B cell (primary cell): ENCODE results near the gene CAPN3. TPM values are rescaled to one million over a fixed set of nuclear protein-coding genes. Genes with fewer than 3 reads are reported as not detected.

Experiments
- ATAC-seq: fragments of 200-7000 bp; cut with Tn5 transposase; one replicate; pipeline ENCODE4 v1.10.0; 2021; ENCODE audit warnings: low read depth, mild to moderate bottlenecking, moderate number of reproducible peaks, moderate library complexity
- CTCF ChIA-PET: fragments of 350-600 bp; sonication (Branson Sonifier 250); formaldehyde crosslinking; loops from one replicate; lab custom pipeline; 2021; ENCODE audit warnings: antibody characterized with exemption, inconsistent platforms; lab: Charles Lee
- POLR2A ChIA-PET: fragments of 350-600 bp; sonication (Branson Sonifier 250); formaldehyde crosslinking; loops from one replicate; lab custom pipeline; 2021; ENCODE audit warnings: antibody characterized with exemption; lab: Charles Lee
- DNase-seq: peaks from one replicate; pipeline ENCODE4 v3.0.0; 2013
- H2AFZ ChIP-seq: 2 replicates; pipeline ENCODE4 v1.6.1; 2012; ENCODE audit warnings: mild to moderate bottlenecking, low read depth, low read length; ENCODE audit not compliant: insufficient read depth, poor library complexity, severe bottlenecking
- H3K27ac ChIP-seq, 2 donors: 1 replicate in 1 of 2; 2 replicates in 1 of 2; pipeline ENCODE4 v1.5.1; 2012 to 2013; ENCODE audit warnings: low read length in 2 of 2, mild to moderate bottlenecking in 2 of 2, moderate library complexity in 1 of 2
- H3K27me3 ChIP-seq, 4 experiments: fragments of 200-600 bp in 1 of 4; sonication (generic) in 1 of 4; replicated peaks in 1 of 4; 1 replicate in 2 of 4; 2 replicates in 2 of 4; pipeline versions ENCODE4 v1.6.1 to v1.7.0; 2013 to 2016; ENCODE audit warnings: low read length in 3 of 4, mild to moderate bottlenecking in 2 of 4, mixed read lengths in 1 of 4, moderate library complexity in 1 of 4; ENCODE audit not compliant: insufficient read depth in 4 of 4, control insufficient read depth in 3 of 4; ENCODE audit errors: control extremely low read depth in 1 of 4
- H3K36me3 ChIP-seq, 2 experiments: replicated peaks in 1 of 2; 1 replicate in 1 of 2; 2 replicates in 1 of 2; pipeline versions ENCODE4 v1.6.1 to v1.7.1; 2013; ENCODE audit warnings: low read length in 1 of 2; ENCODE audit not compliant: insufficient read depth in 2 of 2, control insufficient read depth in 1 of 2; ENCODE audit errors: control extremely low read depth in 1 of 2, extremely low read depth in 1 of 2
- H3K4me1 ChIP-seq, 2 donors: fragments of 200-600 bp in 1 of 2; sonication (generic) in 1 of 2; 1 replicate in 1 of 2; 2 replicates in 1 of 2; pipeline versions ENCODE4 v1.5.1 to v1.6.1; 2013 to 2017; ENCODE audit warnings: low read length in 2 of 2; ENCODE audit not compliant: control insufficient read depth in 2 of 2, insufficient read depth in 2 of 2
- H3K4me2 ChIP-seq: replicated peaks from 2 replicates; pipeline ENCODE3; 2012; ENCODE audit warnings: mild to moderate bottlenecking, low read depth, low read length; ENCODE audit not compliant: poor library complexity, severe bottlenecking
- H3K4me3 ChIP-seq, 5 experiments: fragments of 200-600 bp in 1 of 5; sonication (generic) in 1 of 5; 1 replicate in 3 of 5; 2 replicates in 2 of 5; pipeline versions ENCODE4 v1.5.1 to v1.7.0; 2011 to 2016; ENCODE audit warnings: low read length in 4 of 5, mild to moderate bottlenecking in 4 of 5, low read depth in 2 of 5, control low read depth in 1 of 5, moderate library complexity in 1 of 5; ENCODE audit not compliant: insufficient read depth in 1 of 5; ENCODE audit errors: control extremely low read depth in 1 of 5, extremely low read depth in 1 of 5
- H3K79me2 ChIP-seq: fragments of 200-600 bp; sonication (generic); one replicate; pipeline ENCODE4 v1.6.0; 2016; ENCODE audit warnings: low read length; ENCODE audit not compliant: control insufficient read depth, insufficient read depth
- H3K9ac ChIP-seq: fragments of 200-600 bp; sonication (generic); 2 replicates; pipeline ENCODE4 v1.6.1; 2017; ENCODE audit warnings: mild to moderate bottlenecking, low read length, moderate library complexity
- H3K9me3 ChIP-seq, 3 donors: one replicate each; pipeline versions ENCODE4 v1.6.1 to v1.7.1; 2013; ENCODE audit warnings: low read length in 2 of 3; ENCODE audit not compliant: control insufficient read depth in 2 of 3, insufficient read depth in 1 of 3; ENCODE audit errors: control extremely low read depth in 1 of 3
- H4K20me1 ChIP-seq: 2 replicates; pipeline ENCODE4 v1.6.0; 2012; ENCODE audit warnings: mild to moderate bottlenecking, low read length; ENCODE audit not compliant: insufficient read depth, control insufficient read depth, poor library complexity, severe bottlenecking
- H3K27ac Mint-ChIP-seq: one replicate; pipeline ENCODE4 v1.8.0; 2021; ENCODE audit warnings: mixed read lengths
- H3K27me3 Mint-ChIP-seq: one replicate; pipeline ENCODE4 v1.8.0; 2021; ENCODE audit warnings: mixed read lengths
- H3K4me1 Mint-ChIP-seq: one replicate; pipeline ENCODE4 v1.8.0; 2021; ENCODE audit warnings: mixed read lengths
- H3K4me3 Mint-ChIP-seq: one replicate; pipeline ENCODE4 v1.8.0; 2021; ENCODE audit warnings: mixed read lengths
- H3K9me3 Mint-ChIP-seq: one replicate; pipeline ENCODE4 v1.8.0; 2022; ENCODE audit warnings: mixed read lengths; ENCODE audit not compliant: insufficient read depth
- EZH2 ChIP-seq: IDR thresholded peaks from 2 replicates; pipeline ENCODE4 v1.6.1; 2012; ENCODE audit warnings: borderline replicate concordance, low read depth, mild to moderate bottlenecking, moderate library complexity, low read length; ENCODE audit not compliant: insufficient read depth, poor library complexity, severe bottlenecking
- WGBS: methylation state at CpG from one replicate; pipeline ENCODE4 v1.1.5; 2013; ENCODE audit warnings: missing lambda C conversion rate; ENCODE audit not compliant: insufficient coverage; 5-methylcytosine and 5-hydroxymethylcytosine counted together
- intact Hi-C: fragments of 100-400 bp; cut with micrococcal nuclease; formaldehyde crosslinking; loops from one replicate; pipeline ENCODE4 v1.10.0; 2022
- polyA plus RNA-seq: library from polyadenylated mRNA; depleted of rRNA; stranded (reverse); fragments of >200 nt; gene quantifications from 2 replicates; pipeline ENCODE4 v1.2.3, GENCODE V29; 2012
- total RNA-seq, 2 donors: library from RNA; stranded (reverse); fragments of 120-200 nt in 1 of 2; gene quantifications; 1 replicate in 1 of 2; 2 replicates in 1 of 2; pipeline versions ENCODE4 v1.2.3 to v1.2.4, GENCODE V29; 2013 to 2022
- TF ChIP-seq, protein P1 (sequence below): fragments of 200-600 bp; IDR thresholded peaks from one replicate; pipeline ENCODE4 v1.8.0; 2022; ENCODE audit warnings: antibody characterized with exemption, mild to moderate bottlenecking

CAPN3 gene
- total and polyA plus RNA-seq, 2 donors (not counting 1 experiment from before 2014, with no cell fraction given), result 41.7 to 143 TPM

DNA sequence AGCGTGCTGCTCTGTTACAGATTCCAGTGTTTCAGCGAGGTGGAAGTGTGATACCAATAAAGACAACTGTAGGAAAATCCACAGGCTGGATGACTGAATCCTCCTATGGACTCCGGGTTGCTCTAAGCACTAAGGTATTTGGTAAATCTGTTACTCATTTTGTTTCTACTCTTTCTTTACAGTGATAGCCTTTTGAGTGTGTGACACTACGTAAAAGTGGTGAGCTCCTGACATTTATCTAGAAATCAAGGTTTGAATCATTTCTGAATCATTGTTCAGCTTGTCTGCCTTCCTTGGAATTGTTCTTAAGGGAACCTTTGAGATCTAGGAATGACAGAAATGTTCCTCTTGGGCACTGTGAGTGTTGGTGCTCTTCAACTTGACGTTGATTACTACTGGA, 11.2 kb upstream of the CAPN3 start:
- H3K36me3 ChIP-seq, result peaks cover 5 to 86% of the 10 kb centered on the region in 2 experiments
- no peak for ATAC-seq
- WGBS, result 89% methylated on average over 1 of the region's 5 CpGs

DNA sequence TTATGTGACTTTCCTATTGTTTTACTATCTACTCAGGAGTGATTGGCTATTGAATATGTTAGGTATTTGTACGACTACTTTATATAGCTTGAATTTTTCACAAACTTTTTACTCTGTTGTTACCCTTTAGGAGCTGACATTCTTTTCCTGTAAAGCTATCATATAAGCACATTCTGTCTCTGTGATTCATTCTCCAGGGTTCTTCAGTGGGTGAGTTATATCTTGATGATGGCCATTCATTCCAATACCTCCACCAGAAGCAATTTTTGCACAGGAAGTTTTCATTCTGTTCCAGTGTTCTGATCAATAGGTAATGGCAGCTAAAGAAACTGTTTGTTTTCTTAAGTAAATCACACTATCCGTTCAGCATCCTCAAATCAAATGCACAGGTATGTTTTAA, 10.1 kb upstream of the CAPN3 start:
- Histone ChIP-seq H4K20me1 (no peaks in the 10 kb centered on the region), H3K9ac (no peak overlapping the region), H3K4me1 (no peaks in the 10 kb centered on the region), H3K36me3 (peaks cover 6 to 85% of the 10 kb centered on the region in 2 experiments), H3K27ac (no peak overlapping the region), H3K27me3 (no peaks in the 10 kb centered on the region), H3K9me3 (no peaks in the 10 kb centered on the region), H3K79me2 (no peaks in the 10 kb centered on the region), H2AFZ (no peak overlapping the region), H3K4me2 (no peak overlapping the region), H3K4me3 (no peak overlapping the region)
- Mint-ChIP-seq H3K4me1 (no peaks in the 10 kb centered on the region), H3K27ac (no peak overlapping the region), H3K9me3 (no peaks in the 10 kb centered on the region), H3K4me3 (no peak overlapping the region), H3K27me3 (no peaks in the 10 kb centered on the region)
- CTCF ChIA-PET, result no interaction called here
- POLR2A ChIA-PET, result no interaction called here
- intact Hi-C loops, result no loop called here
- ATAC-seq (no peak), DNase-seq (no peak)
- WGBS, result no CpG with 5 or more reads among the region's 2 CpGs
- TF ChIP-seq EZH2, result no peak
- TF ChIP-seq, protein P1, sequence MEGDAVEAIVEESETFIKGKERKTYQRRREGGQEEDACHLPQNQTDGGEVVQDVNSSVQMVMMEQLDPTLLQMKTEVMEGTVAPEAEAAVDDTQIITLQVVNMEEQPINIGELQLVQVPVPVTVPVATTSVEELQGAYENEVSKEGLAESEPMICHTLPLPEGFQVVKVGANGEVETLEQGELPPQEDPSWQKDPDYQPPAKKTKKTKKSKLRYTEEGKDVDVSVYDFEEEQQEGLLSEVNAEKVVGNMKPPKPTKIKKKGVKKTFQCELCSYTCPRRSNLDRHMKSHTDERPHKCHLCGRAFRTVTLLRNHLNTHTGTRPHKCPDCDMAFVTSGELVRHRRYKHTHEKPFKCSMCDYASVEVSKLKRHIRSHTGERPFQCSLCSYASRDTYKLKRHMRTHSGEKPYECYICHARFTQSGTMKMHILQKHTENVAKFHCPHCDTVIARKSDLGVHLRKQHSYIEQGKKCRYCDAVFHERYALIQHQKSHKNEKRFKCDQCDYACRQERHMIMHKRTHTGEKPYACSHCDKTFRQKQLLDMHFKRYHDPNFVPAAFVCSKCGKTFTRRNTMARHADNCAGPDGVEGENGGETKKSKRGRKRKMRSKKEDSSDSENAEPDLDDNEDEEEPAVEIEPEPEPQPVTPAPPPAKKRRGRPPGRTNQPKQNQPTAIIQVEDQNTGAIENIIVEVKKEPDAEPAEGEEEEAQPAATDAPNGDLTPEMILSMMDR, result no peak

More for the DNA sequence above, 11.2 kb upstream of the CAPN3 start:
- no peak overlapping the region for H3K4me3 Mint-ChIP-seq
- Histone ChIP-seq H2AFZ (no peak overlapping the region), H3K9me3 (no peaks in the 10 kb centered on the region), H4K20me1 (no peaks in the 10 kb centered on the region), H3K27ac (no peak overlapping the region), H3K9ac (no peak overlapping the region), H3K27me3 (no peaks in the 10 kb centered on the region), H3K4me1 (no peaks in the 10 kb centered on the region), H3K4me3 (no peak overlapping the region), H3K4me2 (no peak overlapping the region), H3K79me2 (no peaks in the 10 kb centered on the region)
- H3K27ac Mint-ChIP-seq, result no peak overlapping the region
- H3K27me3 Mint-ChIP-seq, result no peaks in the 10 kb centered on the region
- ChIA-PET POLR2A (no interaction called here), CTCF (no interaction called here)
- TF ChIP-seq, protein P1, result no peak
- TF ChIP-seq EZH2, result no peak
- no peaks in the 10 kb centered on the region for H3K9me3 Mint-ChIP-seq
- DNase-seq, result no peak
- no peaks in the 10 kb centered on the region for H3K4me1 Mint-ChIP-seq
- intact Hi-C loops, result no loop called here
